Esophagus squamous epithelium (tissue), 4 donors: ENCODE data around the gene CXorf49B.
"Not testable (repeated sequence)": the region's sequence is repeated elsewhere in the genome, so short reads cannot be mapped to it uniquely, and the experiment has no call there.

Experiments
- CTCF ChIP-seq, 6 experiments: fragments of 450-650 bp in 4 of 6; fragments of 200-600 bp in 2 of 6; sonication (generic) in 2 of 6; IDR thresholded peaks; one replicate each; pipeline ENCODE4 v1.5.1; 2016 to 2019; ENCODE audit warnings: antibody characterized with exemption in 6 of 6, mild to moderate bottlenecking in 4 of 6, moderate library complexity in 4 of 6
- POLR2A ChIP-seq, 4 donors: fragments of 450-650 bp; IDR thresholded peaks; one replicate each; pipeline ENCODE4 v1.6.1; 2017; ENCODE audit warnings: antibody characterized with exemption in 4 of 4, mild to moderate bottlenecking in 4 of 4, moderate library complexity in 3 of 4

- TF ChIP-seq POLR2A, CTCF (IDR thresholded peaks at IDR 0.05): not testable (repeated sequence)
These were observed 4.0 kb downstream of the CXorf49B start for GRCh38 chrX:71767134-71767533.
